Measurements from ENCODE around the gene KRT37. TPM values are rescaled to one million over a fixed set of nuclear protein-coding genes. Genes with fewer than 3 reads are reported as not detected.

Gene KRT37
- total and polyA plus RNA-seq, 2 of the 13 experiments (the other 11 are each of a cell fraction or from before 2014, with no cell fraction given) = 0.69 TPM; not detected in 1

DNA sequence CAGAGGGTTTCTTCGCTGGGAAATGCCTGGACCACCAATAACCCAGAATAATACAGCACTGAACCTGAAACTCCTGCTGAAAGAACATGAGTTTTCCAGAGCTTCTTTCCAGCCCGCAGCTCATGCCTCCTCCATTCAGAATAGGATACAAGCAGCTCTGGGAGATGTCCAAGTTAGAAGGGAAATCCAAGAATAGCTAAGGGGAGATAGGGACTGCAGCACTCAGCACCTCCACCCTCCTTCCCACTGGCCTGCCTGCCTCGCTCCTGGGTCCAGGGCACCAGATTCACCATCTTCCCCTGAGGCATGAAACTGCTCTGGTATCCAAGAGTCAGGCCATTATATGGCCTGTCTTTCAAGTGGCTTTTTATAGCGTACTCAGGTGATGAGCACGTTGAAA is 31.1 kb downstream of the KRT37 start:
- no peak for TF ChIP-seq NR1H2 (CRISPR knock-in tag; IDR thresholded peaks at IDR 0.05; ENCODE audit: borderline replicate concordance, low read depth)
- no peak for TF ChIP-seq STAT5B (CRISPR knock-in tag; IDR thresholded peaks at IDR 0.05)
- no peak for TF ChIP-seq HOXD1 (CRISPR knock-in tag; IDR thresholded peaks at IDR 0.05)
- no peak for TF ChIP-seq GATA4 (IDR thresholded peaks at IDR 0.05; ENCODE audit: borderline replicate concordance, low read depth)
- no peak for TF ChIP-seq MBD4 (IDR thresholded peaks at IDR 0.05; ENCODE audit: borderline replicate concordance, low read length)
- TF ChIP-seq BRF2 (CRISPR knock-in tag; IDR thresholded peaks at IDR 0.05) = no peak
- no peak for TF ChIP-seq RNF219 (CRISPR knock-in tag; IDR thresholded peaks at IDR 0.05)
- no peak for TF ChIP-seq ZNF572 (CRISPR knock-in tag; IDR thresholded peaks at IDR 0.05)
- TF ChIP-seq, protein P1, sequence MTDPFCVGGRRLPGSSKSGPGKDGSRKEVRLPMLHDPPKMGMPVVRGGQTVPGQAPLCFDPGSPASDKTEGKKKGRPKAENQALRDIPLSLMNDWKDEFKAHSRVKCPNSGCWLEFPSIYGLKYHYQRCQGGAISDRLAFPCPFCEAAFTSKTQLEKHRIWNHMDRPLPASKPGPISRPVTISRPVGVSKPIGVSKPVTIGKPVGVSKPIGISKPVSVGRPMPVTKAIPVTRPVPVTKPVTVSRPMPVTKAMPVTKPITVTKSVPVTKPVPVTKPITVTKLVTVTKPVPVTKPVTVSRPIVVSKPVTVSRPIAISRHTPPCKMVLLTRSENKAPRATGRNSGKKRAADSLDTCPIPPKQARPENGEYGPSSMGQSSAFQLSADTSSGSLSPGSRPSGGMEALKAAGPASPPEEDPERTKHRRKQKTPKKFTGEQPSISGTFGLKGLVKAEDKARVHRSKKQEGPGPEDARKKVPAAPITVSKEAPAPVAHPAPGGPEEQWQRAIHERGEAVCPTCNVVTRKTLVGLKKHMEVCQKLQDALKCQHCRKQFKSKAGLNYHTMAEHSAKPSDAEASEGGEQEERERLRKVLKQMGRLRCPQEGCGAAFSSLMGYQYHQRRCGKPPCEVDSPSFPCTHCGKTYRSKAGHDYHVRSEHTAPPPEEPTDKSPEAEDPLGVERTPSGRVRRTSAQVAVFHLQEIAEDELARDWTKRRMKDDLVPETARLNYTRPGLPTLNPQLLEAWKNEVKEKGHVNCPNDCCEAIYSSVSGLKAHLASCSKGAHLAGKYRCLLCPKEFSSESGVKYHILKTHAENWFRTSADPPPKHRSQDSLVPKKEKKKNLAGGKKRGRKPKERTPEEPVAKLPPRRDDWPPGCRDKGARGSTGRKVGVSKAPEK (CRISPR knock-in tag; IDR thresholded peaks at IDR 0.05; ENCODE audit: borderline replicate concordance) = no peak
- no peaks in the 10 kb centered on the region for H4K20me1 ChIP-seq (ENCODE audit: insufficient read depth, low read length)
- DNase-seq (ENCODE audit: low spot score) (no peak), ATAC-seq (no peak), FAIRE-seq (no peak)
- no peak overlapping the region for H3K4me3 ChIP-seq (replicated peaks in 1 of 3; ENCODE audit: insufficient read depth in 1 of 3, low read depth in 2 of 3, low read length in 3 of 3)
- no peaks in the 10 kb centered on the region for H3K4me1 ChIP-seq (ENCODE audit: insufficient read depth, low read length)
- WGBS (ENCODE audit: low lambda C conversion rate) = 29% methylated on average over 5 of the region's 5 CpGs
- H3K27me3 ChIP-seq (ENCODE audit: control insufficient read depth in 1 of 2, insufficient read depth in 2 of 2, low read length in 2 of 2) = peaks cover 2 to 14% of the 10 kb centered on the region in 2 experiments; a peak in 3 of 5 replicates
- no peak overlapping the region for H2AFZ ChIP-seq (ENCODE audit: low read length)
- no peaks in the 10 kb centered on the region for H3K9me3 ChIP-seq (ENCODE audit: low read length)
- no peak overlapping the region for H3K27ac ChIP-seq (ENCODE audit: extremely low read length, insufficient read depth, low read length)
- ChIA-PET CTCF (ENCODE audit: low intra/inter-chr PET ratio, low total read pairs) (no interaction called here), POLR2A (no interaction called here)
- in situ Hi-C loops (cut with HindIII; ENCODE audit: extremely low pct_ligation_motif_present, low pct_unique_long_range_greater_than_20kb) = no loop called here
- H3K79me2 ChIP-seq (ENCODE audit: insufficient read depth, low read length) = no peaks in the 10 kb centered on the region
- BruUV-seq (replicated peaks) = no TSS peak
- H3K9ac ChIP-seq (ENCODE audit: insufficient read depth, low read depth, low read length) = no peak overlapping the region
- intact Hi-C loops (cut with micrococcal nuclease; ENCODE audit: unreplicated experiment) = no loop called here
- no peaks in the 10 kb centered on the region for H3K36me3 ChIP-seq (replicated peaks in 1 of 2; ENCODE audit: control insufficient read depth in 1 of 2, insufficient read depth in 2 of 2, low read length in 2 of 2)
- no peak overlapping the region for H3K4me2 ChIP-seq (ENCODE audit: low read depth, low read length)

Measured in HepG2 (cell line).